K562 (cell line): Measurements from ENCODE around the gene ANAPC2. TPM values are rescaled to one million over a fixed set of nuclear protein-coding genes. Genes with fewer than 3 reads are reported as not detected.

Source experiments
- CBFA2T2 ChIP-seq: fragments of 450-650 bp; conservative IDR thresholded peaks from 2 replicates; pipeline ENCODE4 v1.6.1; 2017; ENCODE audit warnings: mild to moderate bottlenecking
- CREM ChIP-seq: IDR thresholded peaks from 2 replicates; pipeline ENCODE4 v1.6.1; 2014; ENCODE audit warnings: antibody characterized with exemption, low read depth
- E2F5 ChIP-seq: sonication (generic); formaldehyde crosslinking; IDR thresholded peaks from 2 replicates; pipeline ENCODE4 v1.8.0; 2022; ENCODE audit warnings: mild to moderate bottlenecking, missing genetic modification reagents
- ELK3 ChIP-seq: fragments of 450-650 bp; formaldehyde crosslinking; IDR thresholded peaks from 2 replicates; pipeline ENCODE4 v1.4.0; 2020; ENCODE audit warnings: mild to moderate bottlenecking
- ETV5 ChIP-seq: sonication (generic); formaldehyde crosslinking; IDR thresholded peaks from 2 replicates; pipeline ENCODE4 v1.4.0; 2020; ENCODE audit warnings: low read depth, mild to moderate bottlenecking, missing genetic modification reagents
- ETV6 ChIP-seq, 3 experiments: fragments of 150-350 bp in 1 of 3; sonication (generic) in 1 of 3; formaldehyde crosslinking in 1 of 3; IDR thresholded peaks; 2 replicates each; pipeline versions ENCODE4 v1.6.1 to v1.8.0; 2014 to 2022; ENCODE audit warnings: borderline replicate concordance in 2 of 3, low read depth in 2 of 3, antibody characterized with exemption in 1 of 3, low read length in 1 of 3, mild to moderate bottlenecking in 1 of 3, missing genetic modification reagents in 1 of 3
- FOXJ2 ChIP-seq: fragments of 200-800 bp; sonication (Bioruptor generic); IDR thresholded peaks from 2 replicates; pipeline ENCODE4 v1.6.1; 2016; ENCODE audit warnings: missing genetic modification characterization, missing compliant biosample characterization
- HDAC1 ChIP-seq, 2 experiments: fragments of 450-650 bp; IDR thresholded peaks; 2 replicates each; pipeline ENCODE4 v1.6.1; 2016 to 2017; ENCODE audit warnings: inconsistent platforms in 1 of 2, mild to moderate bottlenecking in 1 of 2, moderate library complexity in 1 of 2
- HMGN3 ChIP-seq: IDR thresholded peaks from 2 replicates; pipeline ENCODE4 v1.6.1; 2011; ENCODE audit warnings: borderline replicate concordance, low read depth, mild to moderate bottlenecking, mixed read lengths, low read length; ENCODE audit not compliant: insufficient read length; ENCODE audit errors: extremely low read depth
- ILF3 ChIP-seq: fragments of 450-650 bp; IDR thresholded peaks from 2 replicates; pipeline ENCODE4 v1.6.1; 2018; ENCODE audit warnings: antibody characterized with exemption, mild to moderate bottlenecking, moderate library complexity, borderline replicate concordance
- KDM5B ChIP-seq: fragments of 200-600 bp; sonication (generic); IDR thresholded peaks from 2 replicates; pipeline ENCODE4 v1.6.1; 2012; ENCODE audit warnings: low read depth, mild to moderate bottlenecking, moderate library complexity, low read length, control low read depth, inconsistent platforms; ENCODE audit not compliant: insufficient replicate concordance
- MEIS2 ChIP-seq: fragments of 450-650 bp; IDR thresholded peaks from 2 replicates; pipeline ENCODE4 v1.6.1; 2014; ENCODE audit warnings: mild to moderate bottlenecking; ENCODE audit not compliant: partially characterized antibody
- MTA3 ChIP-seq: fragments of 450-650 bp; formaldehyde crosslinking; IDR thresholded peaks from 2 replicates; pipeline ENCODE4 v1.6.1; 2017; ENCODE audit warnings: mild to moderate bottlenecking, borderline replicate concordance
- MYBL2 ChIP-seq, 2 experiments: fragments of 450-650 bp in 1 of 2; sonication (generic) in 1 of 2; formaldehyde crosslinking in 1 of 2; IDR thresholded peaks; 2 replicates each; pipeline versions ENCODE4 v1.6.1 to v1.8.1; 2017 to 2022; ENCODE audit warnings: borderline replicate concordance in 1 of 2, inconsistent platforms in 1 of 2, low read depth in 1 of 2, mild to moderate bottlenecking in 1 of 2, missing genetic modification reagents in 1 of 2, moderate library complexity in 1 of 2
- NR2C2 ChIP-seq, 2 experiments: fragments of 200-800 bp in 1 of 2; sonication (Bioruptor generic) in 1 of 2; sonication (generic) in 1 of 2; formaldehyde crosslinking in 1 of 2; IDR thresholded peaks; 2 replicates each; pipeline versions ENCODE4 v1.6.1 to v1.8.0; 2016 to 2022; ENCODE audit warnings: mild to moderate bottlenecking in 1 of 2, missing compliant biosample characterization in 1 of 2, missing genetic modification characterization in 1 of 2, missing genetic modification reagents in 1 of 2
- PHF20 ChIP-seq: fragments of 450-650 bp; IDR thresholded peaks from 2 replicates; pipeline ENCODE4 v1.6.1; 2018; ENCODE audit not compliant: partially characterized antibody
- PHF8 ChIP-seq: fragments of 200-600 bp; sonication (generic); IDR thresholded peaks from 2 replicates; pipeline ENCODE4 v1.6.1; 2012; ENCODE audit warnings: mixed run types, mild to moderate bottlenecking, inconsistent platforms, low read length, moderate library complexity, borderline replicate concordance
- PTTG1 ChIP-seq: fragments of 450-650 bp; IDR thresholded peaks from 2 replicates; pipeline ENCODE4 v1.6.1; 2016; ENCODE audit warnings: low read depth, mild to moderate bottlenecking, missing genetic modification characterization, missing compliant biosample characterization
- RBFOX2 ChIP-seq: fragments of 200-400 bp; formaldehyde crosslinking; IDR thresholded peaks from 2 replicates; pipeline ENCODE4 v1.6.1; 2017; ENCODE audit warnings: low read depth, mild to moderate bottlenecking, low read length, moderate library complexity
- RFX5 ChIP-seq: IDR thresholded peaks from 2 replicates; pipeline ENCODE4 v1.6.1; 2011; ENCODE audit warnings: low read depth, mild to moderate bottlenecking, improper control_type of control experiment, low read length
- SIRT6 ChIP-seq: IDR thresholded peaks from one replicate; pipeline ENCODE4 v1.6.1; 2012; ENCODE audit warnings: low read depth, mild to moderate bottlenecking, control low read depth, inconsistent platforms, low read length, moderate library complexity
- TEAD1 ChIP-seq, 2 experiments: fragments of 450-650 bp in 1 of 2; sonication (generic) in 1 of 2; formaldehyde crosslinking; IDR thresholded peaks; 2 replicates each; pipeline versions ENCODE4 v1.4.0 to v1.8.0; 2020 to 2022; ENCODE audit warnings: mild to moderate bottlenecking in 2 of 2, missing genetic modification reagents in 1 of 2
- ZC3H4 ChIP-seq: sonication (generic); formaldehyde crosslinking; IDR thresholded peaks from 2 replicates; pipeline ENCODE4 v1.9.0; 2021; ENCODE audit warnings: missing genetic modification reagents, borderline replicate concordance
- polyA plus RNA-seq, 8 experiments: library from polyadenylated mRNA; depleted of rRNA in 4 of 8; stranded (reverse) in 5 of 8; unstranded in 3 of 8; fragments of >200 nt; fragmentation: Nextera tagmentation in 2 of 8; fragmentation: Illumina TruSeq in 1 of 8; extraction: Ambion mirVana in 2 of 8; extraction: Trizol in 1 of 8; gene quantifications; 2 replicates each; pipeline versions ENCODE4 v1.2.1 to v1.2.3, GENCODE V29; 2011 to 2014; ENCODE audit warnings: inconsistent platforms in 1 of 8, missing spikeins in 1 of 8
- total RNA-seq, 7 experiments: library from RNA; depleted of rRNA in 6 of 7; stranded (reverse); fragments of >200 nt in 6 of 7; fragmentation: Illumina TruSeq in 2 of 7; extraction: Trizol in 2 of 7; gene quantifications; 2 replicates each; pipeline versions ENCODE4 v1.2.1 to v1.2.3, GENCODE V29; 2011 to 2021; ENCODE audit warnings: low replicate concordance in 1 of 7

The ANAPC2 gene
- total and polyA plus RNA-seq, 9 of the 15 experiments (the other 6 are each of a cell fraction or from before 2014, with no cell fraction given): 0.11 to 56.5 (median 17.1) TPM; not detected in 1

- TF ChIP-seq ETV6 (IDR thresholded peaks at IDR 0.05; ENCODE audit: borderline replicate concordance in 1 of 2, low read depth in 2 of 2, low read length in 1 of 2) (peak in 1 of 2 experiments; percentile 17; a peak in 1 of 4 replicates), ETV6 (CRISPR knock-in tag; IDR thresholded peaks at IDR 0.05; ENCODE audit: borderline replicate concordance) (no peak), CBFA2T2 (no peak), ILF3 (no peak), CREM (peak; percentile 65; the same call in 1 of the 2 replicates), PHF8 (peak; percentile 90), NR2C2 (CRISPR knock-in tag; IDR thresholded peaks at IDR 0.05) (no peak), NR2C2 (tag; IDR thresholded peaks at IDR 0.05) (peak; percentile 42; the same call in 1 of the 2 replicates), PHF20 (peak; percentile 78), FOXJ2 (tag) (no peak), MYBL2 (IDR thresholded peaks at IDR 0.05; ENCODE audit: low read depth) (no peak), MYBL2 (CRISPR knock-in tag; IDR thresholded peaks at IDR 0.05; ENCODE audit: borderline replicate concordance) (no peak), HDAC1 (IDR thresholded peaks at IDR 0.05) (peak in 1 of 2 experiments; percentile 56; a peak in 1 of 4 replicates), TEAD1 (CRISPR knock-in tag; IDR thresholded peaks at IDR 0.05) (0 out of 4 replicates have a peak, but pooled peaks of 1 of the 2 experiments have one; percentile 12), RBFOX2 (peak; percentile 84), ETV5 (0 out of 2 replicates have a peak, but pooled peaks have one; percentile 27), E2F5 (CRISPR knock-in tag) (no peak), ZC3H4 (CRISPR knock-in tag) (no peak), HMGN3 (peak; percentile 45), ELK3 (CRISPR knock-in tag) (no peak), SIRT6 (no peak), RFX5 (0 out of 2 replicates have a peak, but pooled peaks have one; percentile 59), MTA3 (peak; percentile 65; the same call in 1 of the 2 replicates), KDM5B (no peak), PTTG1 (tag) (no peak), MEIS2 (peak; percentile 92)
These were observed 35.0 kb upstream of the ANAPC2 start (continued) for GRCh38 chr9:137223078-137223970.
